HG02642 (cell line): ENCODE results near the gene GALNT17.
"Not testable (repeated sequence)": the region's sequence is repeated elsewhere in the genome, so short reads cannot be mapped to it uniquely, and the experiment has no call there.

ENCODE experiments used
- ATAC-seq: cut with Tn5 transposase; IDR thresholded peaks from one replicate; pipeline ENCODE4 v1.9.1; 2021; ENCODE audit warnings: mild to moderate bottlenecking; ENCODE audit not compliant: unreplicated experiment, poor library complexity

The GALNT17 gene

GRCh38 chr7:71229148-71229547 is 97.2 kb downstream of the GALNT17 start:
- no peak for ATAC-seq

DNA sequence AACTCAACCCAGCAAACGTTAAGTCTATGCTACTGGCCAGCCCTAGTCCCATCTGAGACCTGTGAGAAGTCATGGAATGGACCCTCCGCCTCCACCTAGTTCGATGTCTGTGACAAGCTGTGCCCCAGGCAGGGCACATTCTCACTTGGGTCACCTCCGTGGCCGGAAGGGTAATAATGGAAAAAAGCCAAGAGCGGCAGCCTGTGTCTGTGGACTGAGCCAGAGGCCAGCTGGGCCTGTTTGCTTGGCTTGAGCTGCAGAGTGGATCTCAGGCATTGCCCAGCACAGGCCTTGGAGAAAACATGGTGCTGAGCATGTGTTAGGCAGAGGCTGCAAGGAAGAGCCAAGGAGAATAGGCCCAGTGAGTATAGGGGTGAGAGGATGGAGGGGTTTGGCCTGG is 97.8 kb downstream of the GALNT17 start:
- ATAC-seq, result no peak

DNA sequence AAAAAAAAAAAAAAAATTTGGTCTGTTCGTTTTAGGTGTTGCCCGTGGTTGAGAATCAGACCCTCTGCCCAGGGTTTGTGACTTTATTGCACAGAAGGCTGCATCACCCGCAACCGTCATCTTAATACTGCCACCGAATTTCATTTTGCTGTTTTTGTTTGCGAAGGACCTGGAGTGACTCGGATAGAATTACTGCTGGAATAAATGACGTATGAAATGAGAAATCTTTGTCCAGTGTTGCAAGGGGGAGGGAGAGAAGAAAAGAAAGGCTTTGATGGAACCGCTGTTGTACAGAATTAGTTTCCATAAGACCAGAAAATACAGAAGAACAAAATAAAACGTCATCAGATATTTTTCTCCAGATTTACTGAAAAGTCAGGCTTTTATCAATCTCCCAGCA is 103.3 kb downstream of the GALNT17 start:
- no peak for ATAC-seq

DNA sequence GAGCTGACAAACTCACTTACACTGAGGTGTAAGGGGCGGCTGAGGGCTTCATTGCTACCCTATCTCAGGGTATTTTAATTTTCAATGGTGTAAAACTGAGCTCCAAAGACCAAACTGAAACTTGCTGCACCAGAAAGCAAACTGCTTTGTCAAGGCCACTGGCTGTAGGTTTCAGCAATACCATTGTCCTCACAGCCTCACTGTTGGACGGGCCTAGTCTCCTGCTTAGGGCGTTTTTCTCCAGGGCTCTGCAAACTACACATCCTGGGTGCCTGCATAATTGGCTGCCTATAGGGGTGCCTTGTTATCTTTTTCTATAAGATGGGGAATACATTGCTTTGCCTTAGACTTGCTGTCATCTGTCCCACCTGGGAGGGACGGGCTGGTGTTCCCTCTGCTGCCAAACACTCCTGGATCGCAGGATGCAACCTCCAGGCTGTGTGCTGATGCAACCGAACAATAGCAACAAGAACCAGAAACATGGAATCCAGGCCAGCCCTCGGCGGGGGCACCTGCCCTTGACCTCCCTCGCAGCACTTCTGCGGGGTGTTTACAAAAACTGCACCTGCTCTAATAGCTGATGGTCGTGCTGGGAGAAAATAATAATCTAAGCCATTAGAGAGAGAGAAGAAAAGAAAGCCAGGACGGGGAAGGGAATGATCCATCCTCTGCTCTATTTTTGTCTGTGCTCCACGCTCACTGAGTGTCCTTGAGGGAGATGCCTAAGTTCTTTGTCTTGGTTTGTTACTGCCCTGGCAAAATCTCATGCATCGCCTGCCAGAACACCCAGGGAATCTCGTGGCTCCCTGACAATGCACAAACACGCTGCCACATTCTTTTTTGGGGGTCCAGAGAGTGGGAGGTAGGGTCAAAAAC is 104.5 kb downstream of the GALNT17 start:
- no peak for ATAC-seq

- ATAC-seq, result no peak
These were observed 106.0 kb downstream of the GALNT17 start for GRCh38 chr7:71237945-71238344.

- ATAC-seq, result no peak
These were observed 106.8 kb downstream of the GALNT17 start for GRCh38 chr7:71238581-71239295.

GRCh38 chr7:71239586-71240268 is 107.8 kb downstream of the GALNT17 start:
- no peak for ATAC-seq

DNA sequence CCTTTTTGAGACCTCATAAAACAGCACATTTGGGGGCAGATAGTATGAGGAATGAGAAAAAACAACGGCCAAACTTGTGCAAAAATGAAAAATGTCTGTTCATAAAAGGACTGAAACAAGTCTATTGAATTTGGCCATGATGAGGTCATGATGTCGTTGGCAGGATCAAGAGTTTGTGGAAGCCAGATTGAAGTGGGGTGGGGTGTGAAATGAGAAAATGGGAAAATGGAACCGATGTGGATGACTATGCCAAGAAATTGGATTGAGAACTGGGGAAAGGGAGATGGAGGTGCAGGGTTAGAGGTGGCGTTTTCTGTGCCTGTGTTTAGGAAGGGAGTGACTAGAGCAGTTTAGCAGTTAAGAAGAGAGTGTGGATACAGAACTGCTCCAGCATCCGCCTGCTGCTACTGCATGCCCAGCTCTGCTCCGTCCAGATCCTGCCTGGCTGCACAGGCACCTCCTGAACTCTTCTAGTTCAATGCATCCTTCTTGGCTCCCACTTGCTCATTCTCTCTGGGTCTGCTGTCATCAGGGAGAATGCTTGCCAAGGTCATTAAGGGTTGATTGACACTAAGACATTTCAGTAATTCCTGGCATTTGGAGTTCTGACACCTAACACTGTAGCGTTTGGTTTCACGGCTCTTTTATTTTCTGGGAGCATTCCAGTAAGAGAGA is 111.9 kb downstream of the GALNT17 start:
- ATAC-seq, result no peak

- ATAC-seq, result no peak
These were observed 113.1 kb downstream of the GALNT17 start for GRCh38 chr7:71245038-71245437.

- ATAC-seq, result no peak
These were observed 119.8 kb downstream of the GALNT17 start for GRCh38 chr7:71251706-71252105.

DNA sequence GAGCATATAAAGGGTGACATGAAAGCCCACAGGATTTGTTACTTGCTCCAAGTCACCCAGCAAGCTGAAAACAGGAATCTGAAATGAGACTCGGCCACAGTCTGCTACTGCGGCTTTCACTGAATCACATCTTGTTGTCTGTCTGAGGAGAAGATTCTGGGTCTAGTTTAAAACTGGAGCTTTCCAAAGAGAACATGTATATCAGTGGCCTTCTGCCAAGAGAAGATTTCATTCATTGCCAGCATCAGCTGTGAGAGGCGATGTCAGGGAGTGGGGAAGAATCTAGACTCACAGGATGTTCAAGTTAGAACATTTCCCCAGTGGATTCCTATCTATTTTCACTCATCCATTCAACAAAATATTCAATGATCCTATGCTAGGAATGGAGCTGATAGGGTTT is 122.8 kb downstream of the GALNT17 start:
- no peak for ATAC-seq

DNA sequence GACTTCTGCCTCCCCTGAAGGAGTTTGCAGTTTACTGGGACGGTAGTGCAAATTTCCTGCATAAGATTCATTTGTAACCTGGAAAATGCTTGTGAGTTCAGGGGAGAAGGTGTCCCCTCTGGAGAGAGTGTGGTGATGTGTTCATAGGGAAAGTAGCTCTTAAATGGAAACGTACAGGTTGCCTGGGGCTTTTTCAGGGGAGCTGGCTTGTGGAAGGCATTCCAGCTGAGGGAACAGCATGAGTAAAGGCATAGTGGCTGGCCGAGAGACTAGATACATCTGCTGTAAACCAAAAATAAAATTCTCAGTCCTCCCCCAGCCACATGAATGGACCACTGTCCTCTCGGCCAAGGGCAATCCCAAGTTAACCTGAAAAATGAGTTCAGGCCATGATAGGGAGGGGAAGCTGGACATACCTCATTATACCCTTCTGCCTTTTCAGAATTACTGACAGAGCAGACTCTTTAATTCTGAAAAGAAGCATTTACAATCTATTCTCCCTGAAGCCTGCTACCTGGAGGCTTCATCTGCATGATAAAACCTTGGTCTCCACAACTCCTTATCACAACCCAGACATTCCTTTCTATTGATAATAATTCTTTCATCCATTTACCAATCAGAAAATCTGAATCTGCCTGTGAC is 123.7 kb downstream of the GALNT17 start:
- no peak for ATAC-seq

DNA sequence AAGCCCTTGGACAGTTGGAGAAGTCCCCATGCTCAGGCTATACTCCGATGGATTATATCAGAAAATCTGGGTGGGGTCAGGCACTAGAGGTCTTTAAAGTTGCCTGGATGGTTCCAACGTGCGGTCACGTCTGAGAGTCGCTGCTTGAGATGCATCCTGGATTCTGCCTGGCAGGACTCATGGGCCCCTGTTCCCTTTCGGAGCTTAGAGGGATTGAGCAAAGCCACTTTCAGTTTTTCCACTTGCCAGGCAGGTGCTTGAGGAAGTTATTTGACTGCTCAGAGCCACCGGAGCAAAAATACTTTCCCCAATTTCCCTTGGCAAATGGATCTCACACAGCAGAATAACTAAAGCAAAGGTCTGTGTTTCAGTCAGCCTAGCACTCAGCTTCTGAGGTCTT is 129.1 kb downstream of the GALNT17 start:
- no peak for ATAC-seq

GRCh38 chr7:71262834-71263233 is 130.9 kb downstream of the GALNT17 start:
- ATAC-seq, result not testable (repeated sequence)

- no peak for ATAC-seq
These were observed 132.1 kb downstream of the GALNT17 start for GRCh38 chr7:71264005-71264404.

- no peak for ATAC-seq
These were observed 135.0 kb downstream of the GALNT17 start for GRCh38 chr7:71266912-71267311.

DNA sequence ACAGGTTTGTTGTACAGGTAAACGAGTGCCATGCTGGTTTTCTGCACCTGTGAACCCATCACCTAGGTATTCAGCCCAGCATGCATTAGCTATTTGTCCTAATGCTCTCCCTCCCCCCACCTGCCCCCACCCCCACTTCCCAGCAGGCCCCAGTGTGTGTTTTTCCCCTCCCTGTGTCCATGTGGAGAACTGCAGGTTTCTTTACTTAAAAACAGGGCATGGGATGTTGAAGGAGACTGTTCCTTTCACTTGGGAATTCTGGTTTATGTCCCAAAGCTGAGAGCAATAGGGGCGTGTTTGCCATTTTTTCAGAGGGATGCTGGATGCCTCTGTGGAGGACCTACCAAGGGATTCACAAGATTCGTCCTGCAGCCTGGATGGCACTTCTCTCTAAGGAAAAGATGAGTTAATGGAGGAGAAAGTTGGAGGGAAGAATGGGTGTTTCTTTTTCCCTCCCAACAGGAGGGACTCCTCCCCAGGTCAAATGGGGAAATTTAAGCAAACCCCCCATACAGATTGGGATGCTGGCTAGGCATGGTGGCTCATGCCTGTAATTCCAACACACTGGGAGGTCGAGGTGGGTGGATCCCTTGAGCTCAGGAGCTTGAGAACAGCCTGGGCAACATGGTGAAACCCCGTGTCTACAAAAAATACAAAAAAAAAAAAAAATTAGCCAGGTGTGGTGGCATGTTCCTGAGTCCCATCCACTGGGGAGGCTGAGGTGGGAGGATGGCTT is 136.0 kb downstream of the GALNT17 start:
- no peak for ATAC-seq

DNA sequence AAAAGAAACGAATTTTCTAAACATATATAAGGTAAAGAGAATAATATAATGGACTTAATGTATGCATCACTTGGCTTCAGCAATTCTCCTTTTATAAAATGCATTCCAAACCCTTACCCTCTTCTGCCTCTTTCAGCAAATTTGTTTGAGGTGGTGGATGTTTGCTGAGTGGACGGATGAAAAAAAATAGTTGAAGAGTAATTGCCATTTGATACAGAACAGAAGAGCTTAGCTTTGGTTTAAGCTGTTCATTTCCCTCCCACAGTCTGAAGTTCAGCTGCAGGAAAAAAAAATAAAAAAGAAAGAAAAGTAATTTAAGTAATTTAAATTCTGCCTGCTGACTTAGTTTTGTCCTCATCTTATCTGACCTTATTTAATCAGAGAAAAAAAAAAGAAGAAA is 138.6 kb downstream of the GALNT17 start:
- ATAC-seq, result no peak

DNA sequence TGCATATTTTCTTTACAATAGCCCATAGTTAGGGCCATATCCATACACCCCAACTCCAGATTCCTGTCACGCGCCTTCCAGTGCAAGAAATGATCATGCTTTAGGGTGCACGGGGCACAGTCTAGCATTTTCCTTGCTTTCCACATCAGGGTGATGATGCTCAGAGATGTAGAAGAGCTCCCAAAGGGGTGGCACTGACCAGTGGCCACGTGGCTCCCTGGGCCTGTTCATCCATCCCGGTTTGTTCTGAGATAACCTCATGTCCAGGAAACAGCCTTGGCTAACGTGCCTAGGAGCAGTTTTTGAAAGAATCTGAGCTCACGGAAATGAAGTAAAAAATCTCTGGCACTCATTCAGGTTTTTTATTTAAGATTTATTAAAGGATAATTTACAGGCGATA is 139.3 kb downstream of the GALNT17 start:
- ATAC-seq, result no peak
